GM12878 (cell line): ENCODE measurements around the gene PDGFA. TPM values are rescaled to one million over a fixed set of nuclear protein-coding genes. Genes with fewer than 3 reads are reported as not detected.

Experiments
- ATAC-seq: fragments of 200-7000 bp; cut with Tn5 transposase; 3 replicates; pipeline ENCODE4 v1.9.1; 2020; ENCODE audit warnings: mild to moderate bottlenecking, moderate library complexity
- BruUV-seq: library from RNA; stranded (reverse); fragments of 400-500 nt; replicated peaks from 2 replicates; lab custom pipeline; 2021; lab: Mats Ljungman, UMichigan
- CTCF ChIA-PET: fragments of 300-600 bp; sonication (Branson Sonifier 250); formaldehyde crosslinking; extraction: SDS; loops from one replicate; lab custom pipeline; 2021; ENCODE audit warnings: inconsistent platforms; lab: Yijun Ruan, JAX
- POLR2A ChIA-PET: fragments of 350-600 bp; formaldehyde crosslinking; extraction: SDS; loops from one replicate; lab custom pipeline; 2021; ENCODE audit warnings: inconsistent platforms; lab: Charles Lee
- RAD21 ChIA-PET: fragments of 300-600 bp; sonication (Branson Sonifier 250); formaldehyde crosslinking; loops from one replicate; lab custom pipeline; 2023; ENCODE audit warnings: antibody characterized with exemption; ENCODE audit not compliant: unreplicated experiment; lab: Charles Lee
- SMC1A ChIA-PET: fragments of 300-600 bp; sonication (Branson Sonifier 250); formaldehyde crosslinking; loops from one replicate; lab custom pipeline; 2023; ENCODE audit not compliant: unreplicated experiment, uncharacterized antibody; lab: Charles Lee
- DNase-seq: peaks from one replicate; pipeline ENCODE4 v3.0.0-alpha.2; 2011; ENCODE audit warnings: low read depth, low spot score
- FAIRE-seq: peaks from 3 replicates; lab custom pipeline; 2011; peaks lifted over from hg19 to GRCh38; lab: Jason Lieb, UNC
- H2AFZ ChIP-seq: 2 replicates; pipeline ENCODE4 v1.6.0; 2011; ENCODE audit warnings: low read depth, low read length, control low read depth; ENCODE audit not compliant: control insufficient read depth
- H3K27ac ChIP-seq: 2 replicates; pipeline ENCODE4 v1.5.1; 2011; ENCODE audit warnings: control low read depth; ENCODE audit not compliant: control insufficient read depth, insufficient read depth
- H3K27me3 ChIP-seq, 2 experiments: replicated peaks in 1 of 2; 2 replicates each; pipeline versions ENCODE4 v1.6.0 to v1.6.1; 2011; ENCODE audit warnings: low read length in 1 of 2; ENCODE audit not compliant: control insufficient read depth in 2 of 2, insufficient read depth in 2 of 2
- H3K36me3 ChIP-seq, 2 experiments: 2 replicates each; pipeline ENCODE4 v1.5.1; 2011; ENCODE audit warnings: low read length in 1 of 2; ENCODE audit not compliant: control insufficient read depth in 2 of 2, insufficient read depth in 2 of 2
- H3K4me1 ChIP-seq: 2 replicates; pipeline ENCODE4 v1.6.1; 2011; ENCODE audit warnings: mild to moderate bottlenecking, low read length, moderate library complexity, mixed read lengths; ENCODE audit not compliant: control insufficient read depth, insufficient read depth
- H3K4me2 ChIP-seq: 2 replicates; pipeline ENCODE4 v1.6.0; 2011; ENCODE audit warnings: control low read depth; ENCODE audit not compliant: control insufficient read depth, insufficient read depth
- H3K4me3 ChIP-seq: fragments of 200-600 bp; sonication (generic); 2 replicates; pipeline ENCODE4 v1.5.1; 2016
- H3K79me2 ChIP-seq: 2 replicates; pipeline ENCODE4 v1.6.0; 2011; ENCODE audit warnings: low read length; ENCODE audit not compliant: control insufficient read depth, insufficient read depth
- H3K9ac ChIP-seq: 2 replicates; pipeline ENCODE4 v1.8.0; 2011; ENCODE audit warnings: low read length, control low read depth, mixed read lengths; ENCODE audit not compliant: control insufficient read depth, insufficient read depth
- H3K9me3 ChIP-seq: replicated peaks from 3 replicates; pipeline ENCODE4 v1.5.1; 2011; ENCODE audit warnings: mild to moderate bottlenecking, low read length; ENCODE audit not compliant: control insufficient read depth, insufficient read depth
- H4K20me1 ChIP-seq: 2 replicates; pipeline ENCODE4 v1.6.0; 2011; ENCODE audit not compliant: control insufficient read depth, insufficient read depth
- ATF7 ChIP-seq: fragments of 450-650 bp; IDR thresholded peaks from 2 replicates; pipeline ENCODE4 v1.6.1; 2016; ENCODE audit warnings: low read depth, mild to moderate bottlenecking
- EED ChIP-seq: sonication (generic); IDR thresholded peaks from 2 replicates; pipeline ENCODE4 v1.6.1; 2016; ENCODE audit warnings: antibody characterized with exemption, low read depth
- EGR1 ChIP-seq, 2 experiments: IDR thresholded peaks; 1 replicate in 1 of 2; 2 replicates in 1 of 2; pipeline ENCODE4 v1.6.1; 2011 to 2012; ENCODE audit warnings: low read depth in 2 of 2, low read length in 2 of 2, borderline replicate concordance in 1 of 2, mild to moderate bottlenecking in 1 of 2, moderate library complexity in 1 of 2
- EZH2 ChIP-seq: IDR thresholded peaks from 2 replicates; pipeline ENCODE4 v1.6.1; 2012; ENCODE audit warnings: low read depth, mild to moderate bottlenecking, control low read depth, inconsistent platforms, low read length, borderline replicate concordance; ENCODE audit not compliant: control insufficient read depth
- FOS ChIP-seq: IDR thresholded peaks from 3 replicates; pipeline ENCODE4 v1.6.1; 2011; ENCODE audit warnings: borderline replicate concordance; ENCODE audit not compliant: insufficient read length; ENCODE audit errors: extremely low read depth
- HDAC6 ChIP-seq: fragments of 200-600 bp; sonication (generic); IDR thresholded peaks from one replicate; pipeline ENCODE4 v1.8.0; 2017; ENCODE audit warnings: antibody characterized with exemption; ENCODE audit not compliant: unreplicated experiment
- KAT2A ChIP-seq: conservative IDR thresholded peaks from 2 replicates; pipeline ENCODE4 v1.6.1; 2011; ENCODE audit warnings: low read depth, low read length; ENCODE audit not compliant: control insufficient read depth
- LARP7 ChIP-seq: fragments of 450-650 bp; IDR thresholded peaks from 2 replicates; pipeline ENCODE4 v1.6.1; 2017; ENCODE audit warnings: mild to moderate bottlenecking
- NRF1 ChIP-seq: conservative IDR thresholded peaks from 2 replicates; pipeline ENCODE4 v1.6.1; 2011; ENCODE audit warnings: mild to moderate bottlenecking, low read depth, low read length, improper control_type of control experiment
- PAX5 ChIP-seq: IDR thresholded peaks from 2 replicates; pipeline ENCODE4 v1.6.1; 2011; ENCODE audit warnings: low read depth, low read length, borderline replicate concordance
- RB1 ChIP-seq: fragments of 450-650 bp; formaldehyde crosslinking; IDR thresholded peaks from 2 replicates; pipeline ENCODE4 v1.6.1; 2017; ENCODE audit warnings: mild to moderate bottlenecking, borderline replicate concordance
- RELA ChIP-seq: fragments of 450-650 bp; IDR thresholded peaks from 2 replicates; pipeline ENCODE4 v1.8.0; 2014; ENCODE audit warnings: borderline replicate concordance; ENCODE audit not compliant: partially characterized antibody
- SMAD1 ChIP-seq: fragments of 450-650 bp; IDR thresholded peaks from 2 replicates; pipeline ENCODE4 v1.6.1; 2018; ENCODE audit warnings: mild to moderate bottlenecking, low read depth; ENCODE audit not compliant: partially characterized antibody
- SRF ChIP-seq, 2 experiments: IDR thresholded peaks; 2 replicates each; pipeline ENCODE4 v1.6.1; 2011; ENCODE audit warnings: low read depth in 2 of 2, low read length in 2 of 2, mild to moderate bottlenecking in 1 of 2, moderate library complexity in 1 of 2
- SUZ12 ChIP-seq: fragments of 200-600 bp; sonication (generic); IDR thresholded peaks from one replicate; pipeline ENCODE4 v1.6.1; 2018; ENCODE audit warnings: antibody characterized with exemption, mild to moderate bottlenecking; ENCODE audit not compliant: unreplicated experiment
- ZBED1 ChIP-seq: IDR thresholded peaks from 2 replicates; pipeline ENCODE4 v1.6.1; 2016; ENCODE audit warnings: borderline replicate concordance
- ZNF217 ChIP-seq: fragments of 450-650 bp; IDR thresholded peaks from 2 replicates; pipeline ENCODE4 v1.6.1; 2017; ENCODE audit warnings: antibody characterized with exemption, mild to moderate bottlenecking
- ZNF24 ChIP-seq: fragments of 450-650 bp; IDR thresholded peaks from 2 replicates; pipeline ENCODE4 v1.6.1; 2017; ENCODE audit warnings: antibody characterized with exemption, mild to moderate bottlenecking
- ZNF274 ChIP-seq: IDR thresholded peaks from one replicate; pipeline ENCODE4 v1.8.0; 2011; ENCODE audit not compliant: insufficient read length, insufficient read depth
- ZNF622 ChIP-seq: fragments of 450-650 bp; IDR thresholded peaks from 2 replicates; pipeline ENCODE4 v1.6.1; 2017; ENCODE audit warnings: mild to moderate bottlenecking, inconsistent platforms
- WGBS: methylation state at CpG from one replicate; pipeline ENCODE4 v1.1.6; 2016; ENCODE audit warnings: low lambda C conversion rate; ENCODE audit not compliant: insufficient replicate concordance, insufficient coverage; ENCODE audit errors: missing lambda C conversion rate; 5-methylcytosine and 5-hydroxymethylcytosine counted together
- in situ Hi-C: fragments of 300-500 bp; cut with MboI; formaldehyde crosslinking; loops from 9 replicates; pipeline ENCODE4 v1.14.3; 2018; ENCODE audit warnings: mixed read lengths
- intact Hi-C: fragments of 100-400 bp; cut with micrococcal nuclease; formaldehyde crosslinking; loops from one replicate; pipeline ENCODE4 v1.14.2; 2022; ENCODE audit not compliant: unreplicated experiment
- polyA plus RNA-seq, 11 experiments: library from polyadenylated mRNA; depleted of rRNA in 4 of 11; unstranded in 6 of 11; stranded (reverse) in 5 of 11; fragments of >200 nt; fragmentation: Nextera tagmentation in 4 of 11; fragmentation: Illumina TruSeq in 1 of 11; extraction: Ambion mirVana in 4 of 11; extraction: Trizol in 1 of 11; gene quantifications; 1 replicate in 1 of 11; 2 replicates in 10 of 11; pipeline versions ENCODE4 v1.2.1 to v1.2.3, GENCODE V29; 2011 to 2016; ENCODE audit warnings: inconsistent platforms in 2 of 11, missing spikeins in 2 of 11, low read depth in 1 of 11
- total RNA-seq, 4 experiments: library from RNA; depleted of rRNA in 3 of 4; stranded (reverse); fragments of >200 nt in 3 of 4; fragmentation: Illumina TruSeq in 1 of 4; extraction: Trizol in 1 of 4; gene quantifications; 2 replicates each; pipeline versions ENCODE4 v1.2.1 to v1.2.3, GENCODE V29; 2013 to 2021
- TF ChIP-seq, protein P1 (sequence below): fragments of 450-650 bp; IDR thresholded peaks from 2 replicates; pipeline ENCODE4 v1.6.1; 2017; ENCODE audit warnings: mild to moderate bottlenecking, moderate library complexity

Gene PDGFA
- total and polyA plus RNA-seq, 10 of the 15 experiments (the other 5 are each of a cell fraction or from before 2014, with no cell fraction given) = 2.5 to 10.0 (median 5.6) TPM

DNA sequence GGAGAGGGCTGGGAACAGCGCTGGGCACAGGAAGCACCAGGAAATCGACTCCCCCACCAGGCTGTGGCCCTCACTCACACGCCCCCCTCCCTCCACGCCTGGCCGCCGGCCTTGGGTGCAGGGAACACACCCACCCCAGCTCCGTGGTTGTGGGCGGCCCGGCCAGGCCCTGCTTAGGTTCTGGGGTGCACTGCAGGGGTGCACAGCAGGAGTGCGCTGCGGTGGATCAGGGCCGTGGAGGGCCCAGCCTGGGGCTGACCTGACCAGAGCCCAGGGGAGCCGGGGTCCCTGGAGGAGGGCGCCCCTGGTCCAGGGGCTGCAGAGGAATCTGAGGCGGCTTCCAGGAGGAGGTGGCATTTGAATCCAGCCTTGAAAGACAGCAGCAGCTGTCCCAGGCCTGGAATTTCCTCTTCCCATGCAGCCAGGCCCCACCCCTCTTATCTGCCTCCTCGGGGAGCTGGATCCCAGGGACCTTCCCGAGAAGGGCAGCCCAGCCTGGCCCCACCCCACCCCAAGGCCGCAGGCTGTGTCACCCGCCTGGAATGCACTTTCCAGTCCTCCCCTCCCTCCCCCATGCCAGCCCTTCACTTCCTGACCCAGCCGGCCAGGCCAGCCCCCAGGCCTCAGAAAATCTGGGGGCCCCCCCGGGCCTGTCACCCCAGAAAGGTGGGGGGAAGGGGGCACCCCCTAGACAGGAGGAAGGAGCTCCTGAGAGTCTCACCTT is 18.4 kb upstream of the PDGFA start:
- BruUV-seq = no TSS peak
- no peak for FAIRE-seq
- no peak overlapping the region for H3K27ac ChIP-seq

DNA sequence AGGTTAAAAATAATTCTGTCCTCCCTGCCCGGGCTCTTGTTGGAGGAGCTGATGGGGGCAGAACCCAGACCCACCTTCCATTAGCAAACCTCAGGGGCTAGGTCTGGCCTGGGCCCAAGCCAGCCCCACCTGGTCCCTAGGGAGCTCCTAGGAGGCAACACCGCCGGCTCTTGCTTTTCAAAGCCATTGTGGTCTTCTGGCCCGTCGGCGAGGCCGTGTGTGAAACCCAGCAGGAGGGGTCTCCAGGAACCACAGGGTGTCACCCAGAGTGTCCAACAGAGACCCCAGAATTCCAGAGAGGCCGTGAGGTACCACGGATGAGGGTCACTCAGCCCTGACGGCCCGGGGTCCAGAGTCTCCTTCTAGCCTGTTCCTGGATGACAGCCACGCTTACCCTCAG is 16.6 kb upstream of the PDGFA start:
- POLR2A ChIA-PET = no interaction called here
- CTCF ChIA-PET = interaction anchor here (0.6 kb wide), 1 partner anchor 60 kb away, joined by 3 read pairs; no protein-coding TSS in a partner anchor
- no peaks in the 10 kb centered on the region for H3K79me2 ChIP-seq
- WGBS = 65% methylated on average over 12 of the region's 12 CpGs
- no peaks in the 10 kb centered on the region for H3K27me3 ChIP-seq
- SMC1A ChIA-PET = no interaction called here
- no peak overlapping the region for H3K4me2 ChIP-seq
- no peak overlapping the region for H3K9ac ChIP-seq
- RAD21 ChIA-PET = no interaction called here
- no peak overlapping the region for H3K27ac ChIP-seq
- peaks cover 4% of the 10 kb centered on the region for H3K4me1 ChIP-seq
- no peak overlapping the region for H3K4me3 ChIP-seq
- ATAC-seq = no peak
- intact Hi-C loops (no loop called here), in situ Hi-C loops (no loop called here)
- no peaks in the 10 kb centered on the region; the same call in 2 of the 3 replicates for H3K9me3 ChIP-seq
- no peaks in the 10 kb centered on the region for H4K20me1 ChIP-seq
- no TSS peak for BruUV-seq
- H2AFZ ChIP-seq = no peak overlapping the region
- DNase-seq = no peak
- no peak for FAIRE-seq
- no peaks in the 10 kb centered on the region for H3K36me3 ChIP-seq
- TF ChIP-seq, protein P1, sequence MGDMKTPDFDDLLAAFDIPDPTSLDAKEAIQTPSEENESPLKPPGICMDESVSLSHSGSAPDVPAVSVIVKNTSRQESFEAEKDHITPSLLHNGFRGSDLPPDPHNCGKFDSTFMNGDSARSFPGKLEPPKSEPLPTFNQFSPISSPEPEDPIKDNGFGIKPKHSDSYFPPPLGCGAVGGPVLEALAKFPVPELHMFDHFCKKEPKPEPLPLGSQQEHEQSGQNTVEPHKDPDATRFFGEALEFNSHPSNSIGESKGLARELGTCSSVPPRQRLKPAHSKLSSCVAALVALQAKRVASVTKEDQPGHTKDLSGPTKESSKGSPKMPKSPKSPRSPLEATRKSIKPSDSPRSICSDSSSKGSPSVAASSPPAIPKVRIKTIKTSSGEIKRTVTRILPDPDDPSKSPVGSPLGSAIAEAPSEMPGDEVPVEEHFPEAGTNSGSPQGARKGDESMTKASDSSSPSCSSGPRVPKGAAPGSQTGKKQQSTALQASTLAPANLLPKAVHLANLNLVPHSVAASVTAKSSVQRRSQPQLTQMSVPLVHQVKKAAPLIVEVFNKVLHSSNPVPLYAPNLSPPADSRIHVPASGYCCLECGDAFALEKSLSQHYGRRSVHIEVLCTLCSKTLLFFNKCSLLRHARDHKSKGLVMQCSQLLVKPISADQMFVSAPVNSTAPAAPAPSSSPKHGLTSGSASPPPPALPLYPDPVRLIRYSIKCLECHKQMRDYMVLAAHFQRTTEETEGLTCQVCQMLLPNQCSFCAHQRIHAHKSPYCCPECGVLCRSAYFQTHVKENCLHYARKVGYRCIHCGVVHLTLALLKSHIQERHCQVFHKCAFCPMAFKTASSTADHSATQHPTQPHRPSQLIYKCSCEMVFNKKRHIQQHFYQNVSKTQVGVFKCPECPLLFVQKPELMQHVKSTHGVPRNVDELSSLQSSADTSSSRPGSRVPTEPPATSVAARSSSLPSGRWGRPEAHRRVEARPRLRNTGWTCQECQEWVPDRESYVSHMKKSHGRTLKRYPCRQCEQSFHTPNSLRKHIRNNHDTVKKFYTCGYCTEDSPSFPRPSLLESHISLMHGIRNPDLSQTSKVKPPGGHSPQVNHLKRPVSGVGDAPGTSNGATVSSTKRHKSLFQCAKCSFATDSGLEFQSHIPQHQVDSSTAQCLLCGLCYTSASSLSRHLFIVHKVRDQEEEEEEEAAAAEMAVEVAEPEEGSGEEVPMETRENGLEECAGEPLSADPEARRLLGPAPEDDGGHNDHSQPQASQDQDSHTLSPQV = no peak
- no peak for TF ChIP-seq KAT2A
- no peak for TF ChIP-seq RELA
- TF ChIP-seq EZH2 = no peak
- TF ChIP-seq SUZ12 = no peak
- TF ChIP-seq RB1 = no peak
- no peak for TF ChIP-seq SRF (IDR thresholded peaks at IDR 0.05; ENCODE audit: low read depth in 2 of 2, low read length in 2 of 2)

More for the DNA sequence above, 18.4 kb upstream of the PDGFA start:
- H3K9ac ChIP-seq = no peak overlapping the region
- in situ Hi-C loops (no loop called here), intact Hi-C loops (no loop called here)
- no peak overlapping the region for H3K4me3 ChIP-seq
- H2AFZ ChIP-seq = no peak overlapping the region
- no peaks in the 10 kb centered on the region for H4K20me1 ChIP-seq
- ChIA-PET SMC1A (no interaction called here), CTCF (no interaction called here), POLR2A (no interaction called here), RAD21 (no interaction called here)
- H3K27me3 ChIP-seq = no peaks in the 10 kb centered on the region
- H3K36me3 ChIP-seq = no peaks in the 10 kb centered on the region
- DNase-seq (no peak), ATAC-seq (no peak)
- 30% methylated on average over 17 of the region's 21 CpGs for WGBS
- H3K79me2 ChIP-seq = no peaks in the 10 kb centered on the region
- TF ChIP-seq PAX5 = no peak
- no peak for TF ChIP-seq NRF1
- TF ChIP-seq EED = no peak
- TF ChIP-seq ZNF622 = no peak
- TF ChIP-seq EZH2 = no peak
- no peak for TF ChIP-seq EGR1 (IDR thresholded peaks at IDR 0.05; ENCODE audit: borderline replicate concordance in 1 of 2, low read depth in 2 of 2, low read length in 2 of 2)
- TF ChIP-seq ATF7 = no peak
- no peak for TF ChIP-seq ZNF24
- TF ChIP-seq SMAD1 = no peak
- no peak for TF ChIP-seq ZNF217
- no peak for TF ChIP-seq ZNF274
- TF ChIP-seq KAT2A = no peak
- TF ChIP-seq ZBED1 = no peak
- no peak for TF ChIP-seq LARP7
- TF ChIP-seq HDAC6 = no peak
- TF ChIP-seq FOS = no peak
- H3K9me3 ChIP-seq = no peaks in the 10 kb centered on the region; the same call in 2 of the 3 replicates
- no peak overlapping the region for H3K4me2 ChIP-seq
- H3K4me1 ChIP-seq = no peaks in the 10 kb centered on the region
